Ascending aorta (tissue), 2 donors: ENCODE data around the gene IGSF3. TPM values are rescaled to one million over a fixed set of nuclear protein-coding genes. Genes with fewer than 3 reads are reported as not detected.

Source experiments
- DNase-seq, 2 donors: peaks; one replicate each; pipeline ENCODE4 v3.0.0-alpha.2; 2019; ENCODE audit warnings: low spot score in 2 of 2
- H3K27ac ChIP-seq, 2 donors: fragments of 200-600 bp; sonication (generic); one replicate each; pipeline ENCODE4 v1.5.1; 2016 to 2017; ENCODE audit warnings: mild to moderate bottlenecking in 1 of 2
- H3K27me3 ChIP-seq: fragments of 200-600 bp; sonication (generic); one replicate; pipeline ENCODE4 v1.5.1; 2017
- H3K36me3 ChIP-seq, 2 donors: fragments of 200-600 bp; sonication (generic); one replicate each; pipeline ENCODE4 v1.5.1; 2016
- H3K4me1 ChIP-seq, 2 donors: fragments of 200-600 bp; sonication (generic); one replicate each; pipeline ENCODE4 v1.5.1; 2016 to 2017; ENCODE audit warnings: mild to moderate bottlenecking in 1 of 2
- H3K4me3 ChIP-seq, 2 donors: fragments of 200-600 bp; sonication (generic); one replicate each; pipeline ENCODE4 v1.5.1; 2016 to 2017; ENCODE audit warnings: mild to moderate bottlenecking in 1 of 2
- H3K9me3 ChIP-seq, 2 donors: fragments of 200-600 bp; sonication (generic); one replicate each; pipeline ENCODE4 v1.5.1; 2016
- CTCF ChIP-seq, 3 experiments: fragments of 200-600 bp in 2 of 3; fragments of 450-650 bp in 1 of 3; sonication (generic) in 2 of 3; IDR thresholded peaks; one replicate each; pipeline ENCODE4 v1.5.1; 2016 to 2019; ENCODE audit warnings: antibody characterized with exemption in 3 of 3, mild to moderate bottlenecking in 1 of 3, moderate library complexity in 1 of 3
- intact Hi-C: fragments of 100-400 bp; cut with DNase I; formaldehyde crosslinking; loops from one replicate; pipeline ENCODE4 v1.15.1; 2023
- total RNA-seq: library from RNA; depleted of rRNA; stranded (reverse); fragments of >200 nt; gene quantifications from one replicate; pipeline ENCODE4 v1.1.0, GENCODE V29; 2016

Gene IGSF3
- total RNA-seq, 1 donor from 2014 or later = 0.64 TPM

- TF ChIP-seq CTCF (IDR thresholded peaks at IDR 0.05) = no peak
- Histone ChIP-seq H3K4me1 (peaks cover 0 to 11% of the 10 kb centered on the region in 2 donors), H3K4me3 (no peak overlapping the region), H3K36me3 (no peaks in the 10 kb centered on the region), H3K9me3 (no peaks in the 10 kb centered on the region), H3K27ac (no peak overlapping the region), H3K27me3 (no peaks in the 10 kb centered on the region)
- intact Hi-C loops = loop anchor here (5.0 to 10.0 kb wide), 4 partner anchors 332 to 1991 kb away; partner anchors contain the start of genes BCAS2, PTGFRN and TRIM45
- DNase-seq = no peak
These were observed 94.6 kb downstream of the IGSF3 start for GRCh38 chr1:116572771-116573430.

GRCh38 chr1:116572099-116572498, 95.4 kb downstream of the IGSF3 start:
- H3K27me3 ChIP-seq = no peaks in the 10 kb centered on the region
- H3K27ac ChIP-seq = peak overlapping the region in 1 of 2 donors; percentile 99
- no peaks in the 10 kb centered on the region for H3K36me3 ChIP-seq
- TF ChIP-seq CTCF (IDR thresholded peaks at IDR 0.05) = no peak
- H3K4me1 ChIP-seq = peaks cover 0 to 11% of the 10 kb centered on the region in 2 donors
- no peak overlapping the region for H3K4me3 ChIP-seq
- no peak for DNase-seq
- intact Hi-C loops = loop anchor here (5.0 to 10.0 kb wide), 4 partner anchors 333 to 1990 kb away; partner anchors contain the start of genes BCAS2, PTGFRN and TRIM45
- H3K9me3 ChIP-seq = no peaks in the 10 kb centered on the region

GRCh38 chr1:116571215-116571919, 96.2 kb downstream of the IGSF3 start:
- intact Hi-C loops = loop anchor here (2.0 to 10.0 kb wide), 5 partner anchors 199 to 1989 kb away; partner anchors contain the start of genes ATP1A1, BCAS2, PTGFRN and TRIM45
- H3K27ac ChIP-seq = peak overlapping the region; percentile 99 to 100
- no peak for TF ChIP-seq CTCF (IDR thresholded peaks at IDR 0.05)
- peaks cover 0 to 11% of the 10 kb centered on the region in 2 donors for H3K4me1 ChIP-seq
- peak overlapping the region; percentile 91 to 92 for H3K4me3 ChIP-seq
- H3K36me3 ChIP-seq = no peaks in the 10 kb centered on the region
- H3K27me3 ChIP-seq = no peaks in the 10 kb centered on the region
- no peak for DNase-seq
- no peaks in the 10 kb centered on the region for H3K9me3 ChIP-seq

- peak; percentile 73 to 81 (median 78) for TF ChIP-seq CTCF (IDR thresholded peaks at IDR 0.05)
These were observed 96.9 kb downstream of the IGSF3 start, which contains the start of gene CD58 for GRCh38 chr1:116570358-116571214. Gene CD58, minus strand, starts transcription at chr1:116571026. Its CDS starts 54 bp downstream, at chr1:116570972.

More at GRCh38 chr1:116570358-116571214, 96.9 kb downstream of the IGSF3 start, which contains the start of gene CD58:
- H3K27me3 ChIP-seq = no peaks in the 10 kb centered on the region
- intact Hi-C loops = loop anchor here (1.0 to 10.0 kb wide), 6 partner anchors 61 to 1988 kb away; partner anchors contain the start of genes ATP1A1, BCAS2, PTGFRN and TRIM45
- no peaks in the 10 kb centered on the region for H3K36me3 ChIP-seq
- H3K4me1 ChIP-seq = peaks cover 0 to 11% of the 10 kb centered on the region in 2 donors
- H3K27ac ChIP-seq = peak within 1 kb of the TSS; percentile 99 to 100
- peak within 1 kb of the TSS; percentile 91 to 92 for H3K4me3 ChIP-seq
- peak; percentile 55 to 95 for DNase-seq
- H3K9me3 ChIP-seq = no peaks in the 10 kb centered on the region
